HEK293 (cell line): ENCODE results near the gene TRAPPC3L.

Source experiments
- EGR2 ChIP-seq: fragments of 450-650 bp; formaldehyde crosslinking; IDR thresholded peaks from 2 replicates; pipeline ENCODE4 v1.5.1; 2016; ENCODE audit warnings: low read depth, missing biosample characterization, missing genetic modification characterization
- ZNF2 ChIP-seq: fragments of 450-650 bp; formaldehyde crosslinking; IDR thresholded peaks from 2 replicates; pipeline ENCODE4 v1.5.1; 2016; ENCODE audit warnings: missing biosample characterization, missing genetic modification characterization
- ZNF24 ChIP-seq: fragments of 450-650 bp; formaldehyde crosslinking; IDR thresholded peaks from 2 replicates; pipeline ENCODE4 v1.5.1; 2016; ENCODE audit warnings: missing biosample characterization, missing genetic modification characterization
- ZNF274 ChIP-seq, 2 experiments: fragments of 200-500 bp in 1 of 2; fragments of 450-650 bp in 1 of 2; sonication (Bioruptor generic) in 1 of 2; formaldehyde crosslinking in 1 of 2; IDR thresholded peaks; 2 replicates each; pipeline versions ENCODE4 v1.5.1 to v1.6.1; 2014 to 2016; ENCODE audit warnings: borderline replicate concordance in 1 of 2, inconsistent platforms in 1 of 2, low read length in 1 of 2, missing biosample characterization in 1 of 2, missing genetic modification characterization in 1 of 2
- ZNF404 ChIP-seq: fragments of 450-650 bp; formaldehyde crosslinking; IDR thresholded peaks from 2 replicates; pipeline ENCODE4 v1.5.1; 2017; ENCODE audit warnings: missing biosample characterization, missing genetic modification characterization
- ZNF548 ChIP-seq: fragments of 450-650 bp; formaldehyde crosslinking; IDR thresholded peaks from 2 replicates; pipeline ENCODE4 v1.5.1; 2016; ENCODE audit warnings: missing biosample characterization, missing genetic modification characterization
- ZNF558 ChIP-seq: fragments of 450-650 bp; formaldehyde crosslinking; IDR thresholded peaks from 2 replicates; pipeline ENCODE4 v1.5.1; 2016; ENCODE audit warnings: missing biosample characterization, missing genetic modification characterization
- ZXDB ChIP-seq: fragments of 450-650 bp; formaldehyde crosslinking; IDR thresholded peaks from 2 replicates; pipeline ENCODE4 v1.5.1; 2016; ENCODE audit warnings: missing biosample characterization, missing genetic modification characterization
- TF ChIP-seq, protein P1 (sequence below): fragments of 450-650 bp; formaldehyde crosslinking; IDR thresholded peaks from 2 replicates; pipeline ENCODE4 v1.5.1; 2016; ENCODE audit warnings: missing biosample characterization, missing genetic modification characterization
- TF ChIP-seq, protein P2 (sequence below): fragments of 450-650 bp; formaldehyde crosslinking; IDR thresholded peaks from 2 replicates; pipeline ENCODE4 v1.5.1; 2017; ENCODE audit warnings: missing biosample characterization, mild to moderate bottlenecking, missing genetic modification characterization, moderate library complexity

- TF ChIP-seq, protein P1, sequence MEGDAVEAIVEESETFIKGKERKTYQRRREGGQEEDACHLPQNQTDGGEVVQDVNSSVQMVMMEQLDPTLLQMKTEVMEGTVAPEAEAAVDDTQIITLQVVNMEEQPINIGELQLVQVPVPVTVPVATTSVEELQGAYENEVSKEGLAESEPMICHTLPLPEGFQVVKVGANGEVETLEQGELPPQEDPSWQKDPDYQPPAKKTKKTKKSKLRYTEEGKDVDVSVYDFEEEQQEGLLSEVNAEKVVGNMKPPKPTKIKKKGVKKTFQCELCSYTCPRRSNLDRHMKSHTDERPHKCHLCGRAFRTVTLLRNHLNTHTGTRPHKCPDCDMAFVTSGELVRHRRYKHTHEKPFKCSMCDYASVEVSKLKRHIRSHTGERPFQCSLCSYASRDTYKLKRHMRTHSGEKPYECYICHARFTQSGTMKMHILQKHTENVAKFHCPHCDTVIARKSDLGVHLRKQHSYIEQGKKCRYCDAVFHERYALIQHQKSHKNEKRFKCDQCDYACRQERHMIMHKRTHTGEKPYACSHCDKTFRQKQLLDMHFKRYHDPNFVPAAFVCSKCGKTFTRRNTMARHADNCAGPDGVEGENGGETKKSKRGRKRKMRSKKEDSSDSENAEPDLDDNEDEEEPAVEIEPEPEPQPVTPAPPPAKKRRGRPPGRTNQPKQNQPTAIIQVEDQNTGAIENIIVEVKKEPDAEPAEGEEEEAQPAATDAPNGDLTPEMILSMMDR (tag by site-specific recombination) = no peak
- TF ChIP-seq ZNF548 (no peak), ZNF2 (no peak), ZNF24 (tag by site-specific recombination) (no peak), ZNF404 (tag by site-specific recombination) (no peak), EGR2 (tag by site-specific recombination) (no peak), ZNF558 (no peak), ZNF274 (IDR thresholded peaks at IDR 0.05; ENCODE audit: low read length) (no peak), ZNF274 (tag by site-specific recombination; IDR thresholded peaks at IDR 0.05; ENCODE audit: borderline replicate concordance) (no peak), ZXDB (tag by site-specific recombination) (no peak)
- TF ChIP-seq, protein P2, sequence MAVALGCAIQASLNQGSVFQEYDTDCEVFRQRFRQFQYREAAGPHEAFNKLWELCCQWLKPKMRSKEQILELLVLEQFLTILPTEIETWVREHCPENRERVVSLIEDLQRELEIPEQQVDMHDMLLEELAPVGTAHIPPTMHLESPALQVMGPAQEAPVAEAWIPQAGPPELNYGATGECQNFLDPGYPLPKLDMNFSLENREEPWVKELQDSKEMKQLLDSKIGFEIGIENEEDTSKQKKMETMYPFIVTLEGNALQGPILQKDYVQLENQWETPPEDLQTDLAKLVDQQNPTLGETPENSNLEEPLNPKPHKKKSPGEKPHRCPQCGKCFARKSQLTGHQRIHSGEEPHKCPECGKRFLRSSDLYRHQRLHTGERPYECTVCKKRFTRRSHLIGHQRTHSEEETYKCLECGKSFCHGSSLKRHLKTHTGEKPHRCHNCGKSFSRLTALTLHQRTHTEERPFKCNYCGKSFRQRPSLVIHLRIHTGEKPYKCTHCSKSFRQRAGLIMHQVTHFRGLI (tag by site-specific recombination) = no peak
Observed at GRCh38 chr6:116562614-116563013, 17.1 kb upstream of the TRAPPC3L start.
